WERI-Rb-1 (cell line): ENCODE measurements around the gene SELENOW.

ENCODE experiments used
- DNase-seq: peaks from one replicate; pipeline ENCODE4 v3.0.0-alpha.2; 2020
- H3K27ac ChIP-seq: fragments of 250-450 bp; sonication (Bioruptor Pico); 2 replicates; pipeline ENCODE4 v1.5.1; 2020; ENCODE audit warnings: mild to moderate bottlenecking, moderate library complexity
- H3K27me3 ChIP-seq: fragments of 250-450 bp; sonication (Bioruptor Pico); 2 replicates; pipeline ENCODE4 v1.5.1; 2021; ENCODE audit warnings: mild to moderate bottlenecking, low read depth, moderate library complexity; ENCODE audit not compliant: insufficient read depth, severe bottlenecking
- H3K36me3 ChIP-seq: fragments of 250-450 bp; sonication (Bioruptor Pico); 2 replicates; pipeline ENCODE4 v1.5.1; 2020; ENCODE audit warnings: mild to moderate bottlenecking, moderate library complexity
- H3K4me3 ChIP-seq: 2 replicates; pipeline ENCODE4 v1.5.1; 2011; ENCODE audit warnings: low read depth, mild to moderate bottlenecking, control low read depth, low read length
- H3K9me3 ChIP-seq: fragments of 250-450 bp; sonication (Bioruptor Pico); 2 replicates; pipeline ENCODE4 v1.5.1; 2021; ENCODE audit warnings: mild to moderate bottlenecking, moderate library complexity; ENCODE audit not compliant: severe bottlenecking
- TF ChIP-seq, protein P1 (sequence below): IDR thresholded peaks from 2 replicates; pipeline ENCODE4 v1.5.1; 2011; ENCODE audit warnings: low read depth, mild to moderate bottlenecking, control low read depth, inconsistent platforms, low read length

The SELENOW gene

DNA sequence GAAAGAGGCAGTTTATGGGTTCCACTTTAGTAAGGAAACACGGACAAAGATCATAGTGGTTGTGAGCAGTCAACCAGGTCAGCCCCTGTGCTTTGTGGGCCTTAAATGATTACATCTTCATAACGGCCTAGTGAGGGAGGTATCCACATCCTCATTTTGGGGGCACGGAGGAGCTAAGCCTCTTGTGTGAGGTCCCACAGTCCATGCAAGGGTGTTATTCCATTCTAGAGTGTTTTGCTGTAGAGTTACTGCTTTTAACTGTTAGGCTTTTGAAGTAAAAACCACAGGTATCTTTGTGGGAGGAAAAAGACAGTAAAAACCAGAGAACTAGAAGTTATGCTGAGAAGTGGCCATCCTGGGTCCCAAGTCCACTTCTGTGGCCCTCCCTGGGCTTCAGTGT is 29.2 kb upstream of the SELENOW start:
- peaks cover 71% of the 10 kb centered on the region for H3K36me3 ChIP-seq
- TF ChIP-seq, protein P1, sequence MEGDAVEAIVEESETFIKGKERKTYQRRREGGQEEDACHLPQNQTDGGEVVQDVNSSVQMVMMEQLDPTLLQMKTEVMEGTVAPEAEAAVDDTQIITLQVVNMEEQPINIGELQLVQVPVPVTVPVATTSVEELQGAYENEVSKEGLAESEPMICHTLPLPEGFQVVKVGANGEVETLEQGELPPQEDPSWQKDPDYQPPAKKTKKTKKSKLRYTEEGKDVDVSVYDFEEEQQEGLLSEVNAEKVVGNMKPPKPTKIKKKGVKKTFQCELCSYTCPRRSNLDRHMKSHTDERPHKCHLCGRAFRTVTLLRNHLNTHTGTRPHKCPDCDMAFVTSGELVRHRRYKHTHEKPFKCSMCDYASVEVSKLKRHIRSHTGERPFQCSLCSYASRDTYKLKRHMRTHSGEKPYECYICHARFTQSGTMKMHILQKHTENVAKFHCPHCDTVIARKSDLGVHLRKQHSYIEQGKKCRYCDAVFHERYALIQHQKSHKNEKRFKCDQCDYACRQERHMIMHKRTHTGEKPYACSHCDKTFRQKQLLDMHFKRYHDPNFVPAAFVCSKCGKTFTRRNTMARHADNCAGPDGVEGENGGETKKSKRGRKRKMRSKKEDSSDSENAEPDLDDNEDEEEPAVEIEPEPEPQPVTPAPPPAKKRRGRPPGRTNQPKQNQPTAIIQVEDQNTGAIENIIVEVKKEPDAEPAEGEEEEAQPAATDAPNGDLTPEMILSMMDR: no peak

DNA sequence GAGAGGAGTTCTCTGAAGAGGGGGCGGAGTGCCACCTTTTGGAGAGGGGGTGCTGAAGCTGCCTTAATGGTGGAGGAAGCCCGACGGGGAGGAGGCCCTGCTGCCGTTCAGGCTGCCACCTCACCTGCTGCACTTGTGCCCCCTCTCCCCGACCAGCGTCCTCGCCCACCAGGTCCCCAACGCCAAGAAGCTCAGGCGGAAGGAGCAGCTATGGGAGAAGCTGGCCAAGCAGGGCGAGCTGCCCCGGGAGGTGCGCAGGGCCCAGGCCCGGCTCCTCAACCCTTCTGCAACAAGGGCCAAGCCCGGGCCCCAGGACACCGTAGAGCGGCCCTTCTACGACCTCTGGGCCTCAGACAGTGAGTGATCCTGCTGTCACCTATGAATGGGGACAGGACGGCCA is 27.8 kb upstream of the SELENOW start:
- no peak for DNase-seq
- Histone ChIP-seq H3K27ac (no peak overlapping the region), H3K4me3 (no peak overlapping the region), H3K27me3 (no peaks in the 10 kb centered on the region), H3K36me3 (peaks cover 82% of the 10 kb centered on the region), H3K9me3 (no peaks in the 10 kb centered on the region)
- TF ChIP-seq, protein P1: no peak

More for the DNA sequence above, 29.2 kb upstream of the SELENOW start:
- H3K9me3 ChIP-seq: peaks cover 2% of the 10 kb centered on the region
- no peak overlapping the region for H3K4me3 ChIP-seq
- H3K27me3 ChIP-seq: no peaks in the 10 kb centered on the region
- no peak for DNase-seq
- H3K27ac ChIP-seq: no peak overlapping the region

DNA sequence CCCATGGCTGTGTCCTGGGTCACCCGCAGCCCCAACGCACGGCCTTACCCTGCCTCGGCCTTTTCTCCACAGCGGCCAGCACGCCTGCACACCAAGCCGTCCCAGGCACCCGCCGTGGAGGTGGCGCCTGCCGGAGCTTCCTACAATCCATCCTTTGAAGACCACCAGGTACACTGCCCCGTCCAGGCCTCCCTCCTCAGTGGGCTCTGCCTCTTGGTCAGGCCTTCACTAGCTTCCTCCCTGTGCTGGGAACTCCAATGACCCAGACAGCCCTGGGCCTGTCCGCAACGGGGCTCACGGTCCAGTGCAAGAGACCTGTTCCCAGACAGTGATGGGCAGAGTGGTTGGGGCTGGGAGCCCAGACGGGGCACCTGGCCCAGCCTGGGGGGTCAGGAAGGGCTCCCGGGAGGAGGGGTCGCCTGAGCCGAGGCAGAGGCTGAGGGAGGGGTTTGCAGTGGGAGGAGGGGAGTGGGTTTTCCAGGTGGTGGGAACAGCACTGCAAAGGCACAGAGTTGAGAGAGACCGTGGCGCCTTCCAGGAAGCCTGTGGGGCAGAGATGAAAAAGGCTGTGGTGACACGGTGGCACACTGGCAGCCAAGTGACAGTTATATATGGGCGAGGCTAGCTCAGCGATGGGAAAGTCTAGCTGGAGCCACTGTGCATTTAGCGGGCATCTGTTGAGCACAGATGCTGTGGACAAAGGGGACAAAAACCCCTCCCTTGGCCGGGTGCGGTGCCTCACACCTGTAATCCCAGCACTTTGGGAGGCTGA is 25.9 kb upstream of the SELENOW start:
- Histone ChIP-seq H3K27ac (no peak overlapping the region), H3K36me3 (peaks cover 88% of the 10 kb centered on the region), H3K9me3 (no peaks in the 10 kb centered on the region), H3K4me3 (no peak overlapping the region), H3K27me3 (no peaks in the 10 kb centered on the region)
- no peak for DNase-seq
- TF ChIP-seq, protein P1: no peak

DNA sequence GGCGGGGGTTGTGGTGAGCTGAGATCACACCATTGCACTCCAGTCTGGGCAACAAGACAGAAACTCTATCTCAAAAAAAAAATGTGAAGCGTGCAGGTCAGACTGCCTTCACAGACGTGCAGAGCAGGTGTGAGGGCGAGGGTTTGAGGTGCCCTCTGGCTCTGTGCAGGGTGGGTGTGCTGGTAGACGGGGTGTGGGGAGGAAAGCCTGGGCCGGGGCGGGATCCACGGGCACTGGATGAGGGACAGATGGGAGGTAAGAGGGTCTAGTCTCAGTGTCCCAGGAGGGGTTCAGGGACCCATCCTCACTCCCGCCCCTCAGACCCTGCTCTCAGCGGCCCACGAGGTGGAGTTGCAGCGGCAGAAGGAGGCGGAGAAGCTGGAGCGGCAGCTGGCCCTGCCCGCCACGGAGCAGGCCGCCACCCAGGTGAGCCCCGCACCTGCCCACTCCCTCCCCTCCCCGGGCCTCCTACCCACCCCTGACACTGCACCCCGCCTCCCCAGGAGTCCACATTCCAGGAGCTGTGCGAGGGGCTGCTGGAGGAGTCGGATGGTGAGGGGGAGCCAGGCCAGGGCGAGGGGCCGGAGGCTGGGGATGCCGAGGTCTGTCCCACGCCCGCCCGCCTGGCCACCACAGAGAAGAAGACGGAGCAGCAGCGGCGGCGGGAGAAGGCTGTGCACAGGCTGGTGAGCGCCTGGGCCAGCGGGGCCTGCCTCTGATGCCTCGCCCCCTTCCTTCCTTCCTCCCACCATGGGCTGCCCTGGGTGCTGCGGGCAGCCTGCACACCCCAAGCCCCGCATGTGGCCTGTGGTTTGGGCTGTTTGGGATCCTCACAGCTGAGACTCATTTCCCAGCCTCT is 24.1 kb upstream of the SELENOW start:
- TF ChIP-seq, protein P1: no peak
- Histone ChIP-seq H3K27me3 (no peaks in the 10 kb centered on the region), H3K9me3 (no peaks in the 10 kb centered on the region), H3K4me3 (no peak overlapping the region), H3K36me3 (peaks cover 87% of the 10 kb centered on the region), H3K27ac (no peak overlapping the region)
- DNase-seq: no peak

DNA sequence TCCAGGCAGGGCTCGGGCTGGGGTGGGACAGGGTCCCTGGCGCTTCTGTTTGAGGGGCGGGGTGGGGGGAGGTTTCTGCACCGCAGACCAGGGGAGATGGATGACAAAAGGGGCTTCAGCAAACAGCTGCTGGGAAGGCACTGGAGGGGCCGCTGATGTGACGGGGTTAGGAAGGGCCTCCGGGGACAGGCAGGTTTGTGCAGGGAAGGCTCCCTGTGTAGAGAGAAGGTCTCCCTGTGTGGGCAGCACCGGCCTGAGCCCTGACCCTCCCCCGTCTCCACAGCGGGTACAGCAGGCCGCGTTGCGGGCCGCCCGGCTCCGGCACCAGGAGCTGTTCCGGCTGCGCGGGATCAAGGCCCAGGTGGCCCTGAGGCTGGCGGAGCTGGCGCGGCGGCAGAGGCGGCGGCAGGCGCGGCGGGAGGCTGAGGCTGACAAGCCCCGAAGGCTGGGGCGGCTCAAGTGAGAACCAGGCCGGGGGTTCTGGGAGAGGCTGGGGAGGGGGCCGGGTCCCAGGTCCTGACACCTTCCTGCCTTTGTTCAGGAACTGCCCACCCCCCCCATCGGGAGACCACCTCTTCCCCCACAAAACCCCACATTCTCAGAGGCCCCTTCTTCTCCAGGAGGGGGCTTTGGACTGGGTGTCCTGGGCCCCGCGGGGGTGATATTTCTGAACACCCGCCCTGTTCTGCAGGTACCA is 23.3 kb upstream of the SELENOW start:
- H3K36me3 ChIP-seq: peaks cover 80% of the 10 kb centered on the region
- TF ChIP-seq, protein P1: no peak
- no peak for DNase-seq

More for the DNA sequence above, 23.3 kb upstream of the SELENOW start:
- no peak overlapping the region for H3K27ac ChIP-seq
- H3K9me3 ChIP-seq: no peaks in the 10 kb centered on the region
- H3K27me3 ChIP-seq: no peaks in the 10 kb centered on the region
- no peak overlapping the region for H3K4me3 ChIP-seq
